CD4-positive, alpha-beta T cell treated with Interleukin-17A for 4 hours (primary cell): ENCODE data around the gene DNASE1L2.
"Not testable (repeated sequence)": the region's sequence is repeated elsewhere in the genome, so short reads cannot be mapped to it uniquely, and the experiment has no call there.

Experiments used
- DNase-seq: peaks from one replicate; pipeline ENCODE4 v3.0.0-alpha.2; 2020; ENCODE audit warnings: mixed read lengths

The DNASE1L2 gene

DNA sequence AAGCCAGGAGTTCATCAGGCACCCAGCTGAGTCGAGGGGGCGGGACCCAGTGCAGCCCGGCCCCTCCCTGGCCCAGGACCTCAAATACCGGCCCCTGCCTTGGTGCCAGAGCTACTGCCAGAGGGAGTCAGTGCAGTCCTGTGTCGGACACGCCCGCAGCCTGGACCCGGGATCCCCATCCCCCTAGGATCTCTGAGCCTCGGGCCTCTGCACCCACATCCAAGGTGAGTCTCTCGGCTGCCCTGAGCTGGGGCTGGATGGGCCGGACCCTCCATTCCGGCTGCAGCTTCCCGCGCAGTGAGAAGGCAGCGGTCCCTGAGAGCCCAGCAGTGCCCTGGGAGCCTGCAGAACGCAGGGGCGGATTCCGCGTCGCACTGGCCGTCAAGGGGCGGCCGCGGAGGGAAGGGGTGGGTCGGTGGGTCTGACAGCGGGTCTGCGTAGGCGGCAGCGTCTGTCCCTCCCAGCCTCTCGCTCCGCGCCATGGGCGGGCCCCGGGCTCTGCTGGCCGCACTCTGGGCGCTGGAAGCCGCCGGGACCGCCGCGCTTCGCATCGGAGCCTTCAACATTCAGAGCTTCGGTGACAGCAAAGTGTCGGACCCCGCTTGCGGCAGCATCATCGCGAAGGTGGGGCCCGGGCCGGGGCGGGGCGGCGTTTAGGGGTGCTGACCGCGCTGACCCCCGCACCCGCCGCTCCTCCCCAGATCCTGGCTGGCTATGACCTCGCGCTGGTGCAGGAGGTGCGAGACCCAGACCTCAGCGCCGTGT is at the start of gene DNASE1L2:
Gene DNASE1L2 (plus strand): TSS at position 108 of the 765 bp plus-strand sequence. CDS start 373 bp downstream, at position 481.
- DNase-seq = no peak

GRCh38 chr16:2186505-2186904 is 49.7 kb upstream of the DNASE1L2 start:
- DNase-seq = no peak

GRCh38 chr16:2187212-2187611 is 49.0 kb upstream of the DNASE1L2 start:
- DNase-seq = no peak

DNA sequence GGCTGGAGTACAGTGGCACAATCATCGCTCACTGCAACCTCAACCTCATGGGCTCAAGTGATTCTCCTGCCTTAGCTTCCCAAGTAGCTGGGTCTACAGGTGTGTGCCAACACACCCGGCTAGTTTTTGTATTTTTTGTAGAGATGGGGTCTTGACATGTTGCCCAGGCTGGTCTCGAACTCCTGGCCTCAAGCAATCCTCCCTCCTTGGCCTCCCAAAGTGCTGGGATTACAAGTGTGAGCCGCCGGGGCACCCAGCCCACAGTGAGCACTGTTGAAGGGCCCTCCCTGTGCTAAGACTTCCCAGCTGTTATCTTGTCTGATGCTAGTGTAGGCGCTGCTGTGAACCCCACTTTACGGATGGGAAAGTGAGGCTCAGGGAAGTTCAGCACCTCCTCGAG is 47.8 kb upstream of the DNASE1L2 start:
- DNase-seq = no peak

DNA sequence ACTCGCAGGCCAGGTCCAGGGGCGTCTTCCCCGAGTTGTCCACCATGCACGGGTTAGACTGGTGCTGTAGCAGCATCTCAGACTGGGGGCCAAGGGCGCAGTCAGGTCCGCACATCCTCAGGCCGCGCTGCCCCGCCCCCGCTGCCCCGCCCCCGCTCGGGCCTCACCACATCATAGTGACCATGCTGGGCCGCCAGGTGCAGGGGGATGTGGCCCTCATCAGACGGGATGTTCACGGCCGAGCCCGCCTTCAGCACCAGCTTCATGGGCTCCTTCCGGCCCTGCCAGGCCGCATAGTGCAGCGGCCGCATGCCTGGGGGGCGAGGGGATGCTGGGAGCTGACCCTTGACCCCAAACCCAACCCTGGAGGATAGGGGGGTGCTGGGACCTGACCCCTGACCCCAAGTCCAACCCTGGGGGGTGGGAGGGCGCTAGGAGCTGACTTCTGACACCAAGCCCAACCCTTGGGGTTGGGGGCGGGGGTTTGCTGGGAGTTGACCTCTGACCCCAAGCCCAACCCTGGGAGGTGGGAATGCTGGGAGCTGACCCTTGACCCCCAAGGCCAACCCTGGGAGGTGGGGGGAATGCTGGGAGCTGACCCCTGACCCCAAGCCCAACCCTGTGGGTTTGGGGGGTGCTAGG is 46.9 kb upstream of the DNASE1L2 start:
- no peak for DNase-seq

DNA sequence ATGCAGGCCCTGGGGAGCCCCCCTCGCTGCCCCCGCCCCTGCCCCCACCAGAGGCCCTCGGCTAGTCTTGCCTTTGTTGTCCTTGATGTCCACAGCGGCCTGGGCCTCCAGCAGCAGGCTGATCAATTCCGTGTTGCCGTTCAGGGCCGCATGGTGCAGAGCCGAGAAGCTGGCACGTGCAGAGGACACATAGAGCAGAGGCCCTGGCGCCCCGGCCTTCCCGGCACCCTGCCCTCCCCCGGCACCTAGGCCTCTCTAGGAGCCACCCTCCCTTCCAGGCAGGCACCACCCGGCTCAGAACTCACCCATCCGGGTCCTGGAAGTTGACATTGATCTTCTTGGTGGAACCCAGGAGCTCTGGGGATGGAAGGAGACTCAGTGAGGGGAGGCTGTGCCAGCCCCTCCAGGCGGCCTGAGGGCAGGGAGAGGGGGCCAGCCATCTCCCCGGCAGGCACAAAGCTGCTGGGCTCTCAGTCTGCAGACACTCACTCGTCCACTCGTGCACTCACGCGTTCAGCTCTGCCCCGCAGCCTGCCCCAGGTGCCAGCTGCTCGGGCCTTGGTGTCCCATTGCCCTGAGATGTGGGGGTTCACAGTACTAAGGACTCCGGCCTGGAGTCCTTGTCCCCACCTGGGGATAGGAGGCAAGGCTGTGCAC is 46.1 kb upstream of the DNASE1L2 start:
- DNase-seq = no peak

- DNase-seq = no peak
Measured at GRCh38 chr16:2190659-2191445, 45.4 kb upstream of the DNASE1L2 start.

GRCh38 chr16:2191446-2191706 is 44.9 kb upstream of the DNASE1L2 start:
- no peak for DNase-seq

DNA sequence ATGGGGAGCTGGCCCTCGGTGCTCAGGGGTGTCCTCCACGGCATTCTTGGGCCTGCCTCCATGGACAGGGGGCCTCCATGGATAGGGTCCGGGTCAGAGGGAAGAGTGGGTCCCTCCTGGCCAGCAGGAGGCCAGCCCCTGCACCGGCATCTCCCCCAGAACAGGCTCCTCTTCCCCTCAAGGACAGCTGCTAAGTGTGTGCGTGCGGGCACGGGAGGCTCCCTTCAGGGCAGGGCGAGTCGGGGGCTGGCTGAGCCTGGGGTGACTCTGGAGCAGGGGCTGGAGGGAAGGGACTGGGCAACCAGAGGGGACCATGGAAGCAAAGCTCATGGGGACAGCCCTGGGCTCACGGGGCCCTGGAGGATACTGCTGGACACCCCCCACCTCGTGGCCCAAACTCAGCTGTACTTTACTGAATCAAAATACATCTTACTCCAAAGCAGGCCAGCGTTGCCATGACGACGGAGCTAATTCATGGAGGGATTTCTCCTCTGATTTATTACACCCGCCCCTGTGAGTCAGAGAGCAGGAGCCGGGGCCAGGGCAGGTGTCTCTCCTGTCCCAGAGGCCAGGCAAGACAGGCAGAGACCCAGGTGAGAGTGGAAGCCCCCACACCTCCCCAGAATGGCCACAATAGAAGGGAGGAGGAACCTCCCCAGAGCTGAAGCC is 41.9 kb upstream of the DNASE1L2 start:
- no peak for DNase-seq

GRCh38 chr16:2194852-2195321 is 41.4 kb upstream of the DNASE1L2 start:
- DNase-seq = peak; percentile 71

GRCh38 chr16:2195322-2196161 is 40.7 kb upstream of the DNASE1L2 start:
- no peak for DNase-seq

GRCh38 chr16:2196162-2196980 is 39.9 kb upstream of the DNASE1L2 start, which contains the start of gene CASKIN1:
TSS of gene CASKIN1 (minus strand) at chr16:2196605. CDS start at chr16:2196432, 173 bp downstream.
- DNase-seq = peak; percentile 21

DNA sequence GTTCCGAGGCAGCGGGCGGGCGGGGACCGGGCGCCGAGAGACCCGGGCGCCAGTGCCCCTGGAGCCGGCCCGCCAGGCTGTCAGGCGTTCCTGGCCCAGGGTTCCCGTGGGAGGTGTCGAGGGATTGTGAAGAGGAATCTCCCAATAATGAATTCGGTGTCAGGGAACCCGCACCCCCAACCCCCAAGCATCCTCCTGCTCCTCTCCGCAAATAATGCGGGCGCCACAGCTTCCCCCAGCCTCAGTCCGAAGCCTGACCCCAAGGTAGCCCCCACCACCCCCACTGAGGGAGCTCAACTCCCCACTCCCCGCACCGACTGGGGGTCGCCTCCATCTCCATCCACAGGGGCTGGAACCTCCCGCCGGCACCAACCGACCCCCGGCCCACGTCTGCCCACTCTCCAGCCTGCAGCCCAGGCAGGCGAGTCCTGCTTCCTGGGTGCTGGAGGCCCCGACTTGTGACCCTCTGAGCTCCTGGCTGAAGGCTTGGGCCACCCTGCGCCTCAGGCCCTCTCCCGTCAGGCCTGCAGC is 39.2 kb upstream of the DNASE1L2 start:
- no peak for DNase-seq

- DNase-seq = no peak
Measured at GRCh38 chr16:2197765-2198164, 38.5 kb upstream of the DNASE1L2 start.

GRCh38 chr16:2198283-2198682 is 38.0 kb upstream of the DNASE1L2 start:
- no peak for DNase-seq

DNA sequence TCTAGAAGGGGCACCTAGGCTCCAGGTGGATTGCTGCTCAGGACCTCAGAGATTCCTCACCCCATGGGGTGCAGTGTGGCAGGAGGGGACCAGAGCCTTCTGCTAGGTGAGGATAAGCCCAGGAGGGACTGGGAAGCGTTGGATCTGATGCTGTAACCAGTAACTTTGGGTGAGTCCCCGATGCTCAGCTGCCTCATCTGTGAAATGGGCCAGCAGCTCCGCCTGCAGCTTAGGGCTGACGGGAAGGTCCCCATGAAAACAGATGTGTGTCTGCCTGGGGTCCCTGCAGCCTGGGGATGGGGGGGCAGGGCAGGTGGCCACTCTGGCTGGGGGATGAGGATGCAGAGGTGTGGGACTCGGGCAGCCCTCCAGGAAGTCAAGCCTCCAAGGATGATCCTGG is 37.1 kb upstream of the DNASE1L2 start:
- no peak for DNase-seq

DNA sequence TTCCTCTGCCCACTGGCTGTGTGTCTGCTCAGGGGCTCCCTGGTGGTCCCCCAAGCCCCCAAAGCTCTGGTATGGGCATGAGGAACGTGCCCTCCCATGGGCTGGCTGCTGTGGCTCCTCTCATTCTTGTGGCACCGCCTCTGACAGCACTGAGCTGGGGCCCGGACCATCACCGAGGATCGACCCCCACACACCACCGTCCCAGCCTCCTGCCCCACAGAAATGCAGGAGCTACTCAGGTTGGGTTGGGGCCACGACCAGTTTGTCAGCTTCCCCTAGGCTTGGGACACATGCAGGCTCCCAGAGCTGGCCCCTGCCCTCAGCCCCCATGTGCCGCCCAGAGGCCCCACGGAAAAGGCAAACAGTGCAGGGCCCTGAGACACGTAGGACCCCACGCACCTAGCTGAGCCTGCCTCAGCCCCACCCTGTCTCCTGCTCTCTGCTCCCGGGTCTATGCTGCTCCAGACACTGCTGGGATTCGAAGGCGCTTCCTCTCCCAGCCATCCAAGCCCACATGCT is 36.6 kb upstream of the DNASE1L2 start:
- no peak for DNase-seq

GRCh38 chr16:2200313-2200712 is 35.9 kb upstream of the DNASE1L2 start:
- no peak for DNase-seq

GRCh38 chr16:2203119-2203688 is 33.0 kb upstream of the DNASE1L2 start:
- DNase-seq = not testable (repeated sequence)
